C4-2B (cell line): ENCODE results near the gene UQCRH.

Source experiments
- CTCF ChIP-seq: fragments of 450-650 bp; conservative IDR thresholded peaks from 2 replicates; pipeline ENCODE4 v1.5.1; 2017; ENCODE audit warnings: mild to moderate bottlenecking
- ZFX ChIP-seq: fragments of 450-650 bp; IDR thresholded peaks from 2 replicates; pipeline ENCODE4 v1.6.1; 2017

- no peak for TF ChIP-seq CTCF
- TF ChIP-seq ZFX = no peak
Measured at GRCh38 chr1:46262508-46262907, 41.0 kb upstream of the UQCRH start.
